Effector memory CD8-positive, alpha-beta T cell (primary cell): ENCODE results near the gene MICAL3.

Experiments used
- ATAC-seq: fragments of 150-1000 bp; cut with Tn5 transposase; replicated peaks from 2 replicates; pipeline ENCODE4 v1.10.0; 2021; ENCODE audit warnings: mild to moderate bottlenecking, moderate library complexity
- DNase-seq, 3 experiments: peaks; one replicate each; pipeline ENCODE4 v3.0.0; 2021
- H3K27ac Mint-ChIP-seq, 2 donors: one replicate each; pipeline ENCODE4 v1.8.0; 2022; ENCODE audit warnings: mild to moderate bottlenecking in 2 of 2, mixed read lengths in 2 of 2, moderate library complexity in 2 of 2
- H3K27me3 Mint-ChIP-seq, 2 donors: one replicate each; pipeline ENCODE4 v1.8.0; 2022; ENCODE audit warnings: mixed read lengths in 2 of 2
- H3K36me3 Mint-ChIP-seq: one replicate; pipeline ENCODE4 v1.8.0; 2022; ENCODE audit warnings: mild to moderate bottlenecking, moderate library complexity, mixed read lengths; ENCODE audit not compliant: insufficient read depth
- H3K4me1 Mint-ChIP-seq, 2 donors: one replicate each; pipeline ENCODE4 v1.8.0; 2022; ENCODE audit warnings: low read depth in 2 of 2, mixed read lengths in 2 of 2
- H3K4me3 Mint-ChIP-seq, 2 donors: one replicate each; pipeline ENCODE4 v1.8.0; 2022; ENCODE audit warnings: mild to moderate bottlenecking in 2 of 2, mixed read lengths in 2 of 2, moderate library complexity in 2 of 2
- H3K9me3 Mint-ChIP-seq, 2 donors: one replicate each; pipeline ENCODE4 v1.8.0; 2022; ENCODE audit warnings: mixed read lengths in 2 of 2

The MICAL3 gene

DNA sequence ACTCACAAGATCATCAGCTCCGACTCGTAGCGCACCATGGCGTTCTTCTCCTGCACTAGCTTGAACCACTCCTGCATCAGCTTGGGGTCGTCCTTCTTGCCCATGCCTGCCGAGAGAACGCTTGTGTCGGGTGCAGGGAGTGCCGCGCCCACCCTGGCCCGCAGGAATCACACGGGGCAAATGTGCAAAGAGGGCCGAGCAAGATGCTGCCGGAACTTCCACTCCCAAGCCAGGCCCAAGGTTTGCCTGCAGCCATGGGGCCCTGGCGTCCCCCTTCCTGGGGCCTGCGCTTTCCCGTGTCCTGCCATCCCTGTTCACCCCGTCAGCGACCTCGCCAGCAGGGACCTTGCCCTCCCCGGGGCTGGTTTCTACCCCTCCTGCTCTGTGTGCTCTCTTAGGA, 233.2 kb downstream of the MICAL3 start:
- Mint-ChIP-seq H3K4me1 (no peaks in the 10 kb centered on the region), H3K27ac (no peak overlapping the region), H3K36me3 (peaks cover 18% of the 10 kb centered on the region), H3K27me3 (no peaks in the 10 kb centered on the region), H3K4me3 (no peak overlapping the region), H3K9me3 (no peaks in the 10 kb centered on the region)
- ATAC-seq: no peak
- DNase-seq: no peak

DNA sequence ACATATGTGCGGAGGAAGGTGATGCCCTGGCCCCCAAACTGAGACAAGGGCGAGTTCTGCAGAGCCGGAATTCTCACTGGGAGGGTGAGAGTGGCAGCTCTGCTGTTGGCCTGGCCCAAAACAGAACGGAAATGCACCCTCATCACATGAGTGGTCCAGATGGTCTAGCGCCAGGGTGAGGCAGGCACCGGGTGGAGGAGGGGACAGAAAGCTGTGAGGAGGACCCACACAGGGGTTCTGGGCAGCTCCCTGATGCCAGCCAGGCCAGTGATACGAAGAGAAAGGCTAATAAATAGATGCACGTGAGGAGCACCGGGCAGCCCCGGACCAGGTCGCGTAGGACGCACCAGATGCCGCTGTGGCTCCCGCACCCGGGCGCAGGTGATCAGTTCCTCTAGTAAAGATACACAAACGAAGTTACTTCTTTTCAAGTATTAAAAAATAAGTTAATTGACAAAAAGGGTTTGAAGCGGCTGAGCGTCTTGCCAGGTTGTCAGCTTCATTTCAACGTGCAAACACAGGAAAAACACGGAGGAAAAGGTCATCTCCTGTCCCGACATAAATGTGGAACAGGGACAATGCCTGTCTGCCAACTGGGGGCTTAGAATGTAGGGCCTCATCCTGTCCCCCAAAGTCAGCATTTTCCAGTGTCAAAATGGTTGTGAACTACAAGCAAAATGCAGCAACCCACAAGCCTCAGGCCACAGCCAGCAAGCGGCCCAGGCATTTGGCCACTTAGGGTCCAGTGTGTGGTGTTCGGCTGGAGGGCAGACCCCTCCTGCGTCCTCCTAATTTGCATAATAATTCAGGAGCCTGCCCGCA, 234.8 kb downstream of the MICAL3 start:
- ATAC-seq (no peak), DNase-seq (no peak)
- H3K36me3 Mint-ChIP-seq: peaks cover 15% of the 10 kb centered on the region
- no peaks in the 10 kb centered on the region for H3K27me3 Mint-ChIP-seq
- no peaks in the 10 kb centered on the region for H3K9me3 Mint-ChIP-seq
- peaks cover 0 to 4% of the 10 kb centered on the region in 2 donors for H3K4me1 Mint-ChIP-seq
- no peak overlapping the region for H3K27ac Mint-ChIP-seq
- no peak overlapping the region for H3K4me3 Mint-ChIP-seq

DNA sequence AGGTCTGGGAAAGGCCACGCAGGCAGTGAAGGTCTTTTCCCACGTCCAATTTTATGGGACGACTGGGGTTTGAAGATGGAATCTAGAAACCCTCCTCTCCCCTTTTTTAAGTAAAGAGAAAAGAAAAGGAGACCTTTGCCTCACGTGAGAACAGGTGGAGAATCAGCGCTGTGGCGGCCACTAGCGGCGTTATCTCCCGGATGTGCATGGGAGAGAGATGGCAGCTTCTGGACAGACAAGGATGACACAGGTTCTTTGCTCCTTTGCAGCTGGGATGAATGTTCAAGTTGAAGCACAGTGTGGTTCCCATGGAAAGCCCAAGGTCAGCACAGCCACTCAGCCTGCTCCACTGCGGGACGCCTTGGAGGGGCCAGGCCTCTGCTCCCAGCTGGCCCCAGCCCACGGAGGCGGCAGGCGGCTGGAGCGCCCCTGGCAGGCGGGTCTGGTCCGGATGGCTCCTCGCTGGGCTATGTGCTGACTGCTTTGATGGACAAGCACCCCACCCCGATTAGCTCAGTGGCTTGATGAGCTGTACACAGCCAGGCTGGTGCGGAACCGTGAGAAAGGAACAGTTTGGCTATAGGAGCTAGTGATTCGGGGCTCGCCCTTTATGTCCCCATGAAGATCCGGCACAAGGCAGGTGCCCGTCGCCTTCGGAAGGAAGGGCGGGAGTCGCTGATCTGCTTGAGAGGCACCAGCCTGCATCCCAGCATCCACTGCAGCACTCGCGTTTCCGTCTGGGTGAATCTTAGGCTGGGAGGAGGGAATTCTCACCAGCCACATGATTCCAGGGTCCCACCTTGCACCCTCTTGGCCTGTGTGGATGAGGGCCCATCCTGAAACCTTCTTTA, 235.6 kb downstream of the MICAL3 start:
- no peak for ATAC-seq
- no peak for DNase-seq
- H3K4me1 Mint-ChIP-seq: peaks cover 0 to 4% of the 10 kb centered on the region in 2 donors
- H3K9me3 Mint-ChIP-seq: no peaks in the 10 kb centered on the region
- peaks cover 15% of the 10 kb centered on the region for H3K36me3 Mint-ChIP-seq
- H3K27me3 Mint-ChIP-seq: no peaks in the 10 kb centered on the region
- no peak overlapping the region for H3K27ac Mint-ChIP-seq
- no peak overlapping the region for H3K4me3 Mint-ChIP-seq

DNA sequence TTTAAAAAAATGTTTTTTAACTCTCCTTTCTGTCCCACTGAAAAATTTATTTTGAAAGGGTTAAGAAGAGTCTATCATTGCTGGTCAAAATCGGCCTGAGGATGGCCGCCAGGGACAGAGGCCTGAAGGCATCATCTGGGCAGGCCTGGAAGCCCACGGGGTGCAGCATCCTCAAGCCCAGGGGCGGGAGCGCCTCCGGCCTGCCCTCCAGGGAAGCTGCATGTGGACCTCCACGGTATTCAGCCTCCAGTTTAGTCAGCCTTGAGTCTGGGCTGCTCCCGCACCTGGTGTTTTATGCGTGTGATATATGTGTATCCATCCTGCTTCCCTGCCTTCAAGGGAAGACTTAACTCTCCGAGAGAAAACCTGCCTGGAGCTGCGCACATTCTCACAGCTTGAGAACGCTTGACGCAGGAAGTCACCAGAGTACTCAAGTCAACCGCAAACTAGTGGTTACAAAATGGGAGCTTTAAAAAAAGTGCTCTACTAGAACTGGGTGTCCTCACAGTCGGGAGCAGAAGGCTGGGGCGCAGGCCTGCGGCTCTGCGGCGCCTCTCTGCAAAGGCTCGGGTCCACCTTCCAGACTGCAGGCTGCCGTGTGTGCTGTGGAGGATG, 236.5 kb downstream of the MICAL3 start:
- Mint-ChIP-seq H3K4me3 (no peak overlapping the region), H3K36me3 (peaks cover 15% of the 10 kb centered on the region), H3K27me3 (no peaks in the 10 kb centered on the region), H3K4me1 (peaks cover 0 to 4% of the 10 kb centered on the region in 2 donors), H3K9me3 (no peaks in the 10 kb centered on the region), H3K27ac (no peak overlapping the region)
- DNase-seq (no peak), ATAC-seq (peak; percentile 58)

DNA sequence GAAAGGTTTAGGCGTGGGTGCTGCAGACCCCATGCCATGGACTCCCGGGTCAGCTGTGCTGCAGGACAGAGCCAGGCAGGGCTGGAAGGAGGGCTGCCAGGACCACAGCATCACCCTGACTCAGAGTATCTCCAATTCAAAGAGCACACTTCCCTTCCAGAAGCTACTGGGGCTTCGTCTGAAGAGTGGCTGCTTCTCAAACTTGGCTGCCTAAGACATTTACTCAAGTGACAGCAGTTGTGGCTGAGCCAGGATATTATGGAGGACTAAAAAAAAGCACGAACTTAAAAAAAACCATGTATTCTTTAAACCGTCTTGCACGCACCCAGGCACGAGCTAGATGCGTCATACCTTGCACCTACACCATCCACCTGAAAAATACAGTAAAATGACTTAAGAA, 237.1 kb downstream of the MICAL3 start:
- Mint-ChIP-seq H3K27me3 (no peaks in the 10 kb centered on the region), H3K4me3 (no peak overlapping the region), H3K36me3 (peaks cover 15% of the 10 kb centered on the region), H3K27ac (no peak overlapping the region), H3K4me1 (peaks cover 4% of the 10 kb centered on the region in 2 donors), H3K9me3 (no peaks in the 10 kb centered on the region)
- ATAC-seq (no peak), DNase-seq (no peak)

DNA sequence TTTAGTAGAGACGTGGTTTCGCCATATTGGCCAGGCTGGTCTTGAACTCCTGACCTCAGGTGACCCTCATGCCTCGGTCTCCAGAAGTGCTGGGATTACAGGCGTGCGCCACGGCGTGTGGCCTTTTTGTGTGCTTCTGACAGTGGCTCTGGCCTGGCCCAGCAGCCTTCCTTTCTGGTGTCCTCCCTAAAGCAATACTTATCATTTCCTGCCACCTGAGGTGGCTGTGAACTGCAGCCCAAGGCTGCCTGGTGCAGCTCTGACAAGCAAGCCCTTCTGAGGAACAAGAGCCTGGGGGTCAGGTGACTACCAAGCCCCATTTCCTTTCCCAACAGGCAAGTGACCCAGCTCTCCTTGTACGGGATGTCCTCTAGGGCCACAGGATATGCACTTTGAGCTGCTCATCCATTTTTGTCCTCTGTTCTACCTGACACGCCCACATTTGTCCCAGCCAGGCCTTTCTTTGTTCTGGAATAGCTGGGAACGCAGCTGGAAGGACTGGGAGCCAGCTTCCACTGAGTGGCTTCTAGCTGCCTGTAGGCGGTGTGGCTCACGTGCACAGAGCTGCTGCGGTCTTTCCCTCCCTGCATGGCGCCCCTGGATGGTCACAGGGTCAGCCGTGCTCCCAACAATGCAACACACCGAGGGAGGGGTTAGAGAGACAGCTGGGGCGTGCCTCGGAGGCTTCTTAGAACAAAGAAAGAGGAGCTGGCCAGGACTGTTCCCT, 237.8 kb downstream of the MICAL3 start:
- Mint-ChIP-seq H3K4me1 (peaks cover 5% of the 10 kb centered on the region in 2 donors), H3K27ac (peak overlapping the region in 1 of 2 donors; percentile 81), H3K36me3 (peaks cover 13% of the 10 kb centered on the region), H3K9me3 (no peaks in the 10 kb centered on the region), H3K27me3 (no peaks in the 10 kb centered on the region), H3K4me3 (no peak overlapping the region)
- DNase-seq (no peak), ATAC-seq (no peak)

DNA sequence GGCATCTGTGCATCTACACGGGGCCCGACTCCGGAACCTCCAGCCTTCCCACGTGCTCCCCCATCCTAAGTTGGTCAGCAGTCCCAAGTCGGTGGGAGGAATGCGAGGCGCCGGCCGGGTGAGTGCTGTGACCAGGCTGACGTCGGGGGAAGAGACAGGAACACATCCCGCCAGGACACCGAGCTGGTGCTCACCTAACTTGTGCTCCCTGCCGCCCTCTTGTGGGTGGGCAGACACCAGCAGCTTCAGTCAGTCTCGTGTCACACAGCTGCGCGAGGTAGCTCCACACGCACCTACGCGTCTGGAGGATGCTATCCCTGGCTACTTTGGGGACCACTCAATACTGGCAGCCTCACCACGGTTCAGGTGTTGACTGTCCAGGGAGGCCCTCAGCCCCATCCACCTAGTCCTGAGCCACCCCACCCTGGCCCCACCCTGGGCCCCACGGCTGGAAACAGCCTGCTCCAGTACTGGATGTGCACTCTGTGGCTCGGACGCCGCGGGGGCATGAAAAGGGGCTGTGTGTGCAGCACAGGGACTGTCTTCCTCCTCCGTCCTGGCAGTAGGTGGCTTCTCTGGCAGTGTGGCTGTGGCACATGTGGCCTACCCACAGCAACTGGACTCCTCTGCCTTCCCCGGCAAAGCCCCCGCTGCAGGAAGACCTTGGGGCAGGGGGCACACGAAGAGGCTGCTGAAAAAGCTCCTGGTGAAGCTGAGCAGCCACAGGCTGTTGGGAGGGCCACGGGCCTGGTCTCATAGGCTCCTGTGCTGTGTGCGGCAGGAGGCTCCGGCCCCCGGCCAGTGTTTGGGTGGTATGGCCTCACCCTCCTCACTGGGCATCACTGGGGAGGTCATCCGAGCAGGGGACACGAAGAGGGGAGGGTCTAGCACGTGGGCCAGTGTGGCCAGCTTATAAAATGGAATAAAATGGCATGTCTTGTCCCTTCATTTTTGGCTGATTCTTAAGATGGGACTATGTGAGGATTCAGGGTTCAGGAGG, 238.9 kb downstream of the MICAL3 start:
- peak; percentile 28 for ATAC-seq
- Mint-ChIP-seq H3K27ac (peak overlapping the region in 1 of 2 donors; percentile 81), H3K27me3 (no peaks in the 10 kb centered on the region)

DNA sequence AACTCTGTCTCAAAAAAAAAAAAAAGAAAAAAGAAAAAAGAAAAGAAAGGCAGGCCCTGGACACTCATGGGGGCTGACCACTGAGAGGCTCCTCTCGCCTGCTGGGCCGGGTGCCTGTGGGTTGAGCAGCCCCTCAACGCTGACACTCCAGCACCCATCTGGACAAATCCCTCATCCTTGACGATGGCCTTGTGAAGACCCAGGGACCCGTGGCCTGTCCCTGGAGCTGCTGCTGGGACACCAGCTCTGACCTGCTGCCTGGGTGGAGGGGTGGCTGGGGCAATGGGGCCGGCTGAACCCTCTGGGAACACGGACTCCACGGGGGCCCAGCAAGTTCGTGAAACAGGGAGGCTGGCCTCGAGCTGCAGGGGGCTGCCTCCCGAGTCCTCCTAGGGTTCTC, 239.6 kb downstream of the MICAL3 start:
- no peaks in the 10 kb centered on the region for H3K27me3 Mint-ChIP-seq
- DNase-seq (no peak), ATAC-seq (no peak)
- H3K27ac Mint-ChIP-seq: no peak overlapping the region
- H3K9me3 Mint-ChIP-seq: no peaks in the 10 kb centered on the region
- no peak overlapping the region for H3K4me3 Mint-ChIP-seq
- peaks cover 22% of the 10 kb centered on the region in 2 donors for H3K4me1 Mint-ChIP-seq
- H3K36me3 Mint-ChIP-seq: peaks cover 16% of the 10 kb centered on the region

More for the DNA sequence above, 238.9 kb downstream of the MICAL3 start:
- Mint-ChIP-seq H3K9me3 (no peaks in the 10 kb centered on the region), H3K36me3 (peaks cover 12% of the 10 kb centered on the region), H3K4me3 (no peak overlapping the region), H3K4me1 (peaks cover 15 to 16% of the 10 kb centered on the region in 2 donors)
- DNase-seq: peak; percentile 65 to 74 (median 69)

DNA sequence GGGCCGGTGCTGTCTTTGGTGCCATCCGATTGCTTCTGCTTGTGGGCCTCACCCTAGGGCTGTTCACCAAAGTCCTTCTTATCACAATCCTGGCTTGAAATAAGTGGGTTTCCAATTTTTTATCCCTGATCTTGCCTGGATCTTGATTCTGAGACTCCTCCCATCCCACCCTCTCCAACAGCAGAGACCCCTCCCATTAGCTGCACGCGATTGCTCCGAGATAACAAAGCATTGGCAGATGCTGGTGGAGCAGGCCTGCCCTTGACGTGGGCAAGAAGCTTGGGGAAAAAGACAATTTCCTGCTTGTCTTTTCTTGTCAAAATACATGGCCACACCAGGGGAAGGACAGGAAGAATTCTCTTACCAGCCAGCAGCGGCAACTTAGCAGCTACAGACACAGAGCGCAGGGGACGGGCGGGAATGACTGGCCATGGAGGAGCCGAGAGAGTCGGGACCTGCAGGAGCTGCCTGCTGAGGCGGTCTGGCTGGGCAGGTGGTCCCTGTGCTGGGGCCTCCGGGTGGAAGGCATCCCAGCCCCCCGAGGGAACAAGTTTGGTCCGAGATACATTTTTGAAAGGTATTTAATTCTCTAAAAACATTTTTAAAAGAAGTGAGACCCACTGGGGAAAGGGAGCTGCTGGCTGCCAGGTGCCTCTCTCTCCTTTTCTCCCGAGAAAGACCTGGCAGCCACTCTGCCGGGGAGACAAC, 240.4 kb downstream of the MICAL3 start:
- peaks cover 29 to 30% of the 10 kb centered on the region in 2 donors for H3K4me1 Mint-ChIP-seq
- ATAC-seq: no peak
- H3K27ac Mint-ChIP-seq: peak overlapping the region; percentile 10 to 92
- no peak for DNase-seq
- H3K27me3 Mint-ChIP-seq: no peaks in the 10 kb centered on the region
- H3K36me3 Mint-ChIP-seq: peaks cover 20% of the 10 kb centered on the region
- H3K4me3 Mint-ChIP-seq: no peak overlapping the region
- no peaks in the 10 kb centered on the region for H3K9me3 Mint-ChIP-seq

DNA sequence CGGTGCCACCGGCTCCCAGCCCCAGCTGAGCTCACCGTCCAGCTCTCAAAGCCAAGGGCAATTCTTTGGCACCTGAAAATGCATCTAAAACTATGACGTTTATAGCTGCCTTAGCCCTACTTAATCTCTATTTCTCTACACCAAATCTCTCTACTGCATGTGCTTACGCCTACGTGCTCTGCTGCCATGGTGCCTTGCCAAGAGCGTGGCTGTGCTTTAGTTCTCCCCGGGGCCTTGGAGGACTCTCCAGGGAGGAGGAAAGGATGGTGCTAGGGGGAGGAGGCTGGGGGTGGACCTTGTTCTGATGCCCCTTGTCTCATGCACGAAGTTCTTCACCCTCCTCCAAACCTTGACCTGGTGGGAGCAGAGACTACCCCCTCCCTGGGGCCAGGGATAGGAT, 241.0 kb downstream of the MICAL3 start:
- no peak for DNase-seq
- peaks cover 35 to 36% of the 10 kb centered on the region in 2 donors for H3K4me1 Mint-ChIP-seq

DNA sequence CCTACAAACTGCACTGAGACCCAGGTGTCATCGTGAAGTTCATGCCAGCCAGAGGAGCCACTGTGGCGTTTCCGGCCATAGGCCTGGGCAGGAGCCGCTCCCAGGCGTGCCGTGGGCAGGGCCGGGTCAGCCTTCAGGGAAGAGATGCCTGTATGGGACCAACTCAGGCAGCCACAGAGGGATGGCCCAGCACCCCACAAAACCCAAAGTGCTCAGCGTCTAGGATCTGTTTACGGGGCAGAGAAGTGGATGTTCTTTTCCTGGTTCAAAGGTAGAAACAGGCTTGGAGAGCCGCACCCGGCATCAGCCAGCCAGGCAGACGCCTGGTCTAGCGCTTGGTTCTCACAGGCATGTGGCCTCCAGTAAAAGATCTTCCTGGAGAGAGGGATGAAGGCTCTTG, 241.7 kb downstream of the MICAL3 start:
- Mint-ChIP-seq H3K4me1 (peaks cover 39 to 43% of the 10 kb centered on the region in 2 donors), H3K4me3 (no peak overlapping the region), H3K36me3 (peaks cover 26% of the 10 kb centered on the region), H3K27ac (peak overlapping the region; percentile 35 to 92), H3K27me3 (no peaks in the 10 kb centered on the region), H3K9me3 (no peaks in the 10 kb centered on the region)
- DNase-seq: no peak
- ATAC-seq: no peak

More for the DNA sequence above, 241.0 kb downstream of the MICAL3 start:
- Mint-ChIP-seq H3K9me3 (no peaks in the 10 kb centered on the region), H3K4me3 (no peak overlapping the region), H3K36me3 (peaks cover 21% of the 10 kb centered on the region), H3K27me3 (no peaks in the 10 kb centered on the region), H3K27ac (peak overlapping the region in 1 of 2 donors; percentile 92)
- no peak for ATAC-seq
